ENCODE results near the gene WRAP53. TPM values are rescaled to one million over a fixed set of nuclear protein-coding genes. Genes with fewer than 3 reads are reported as not detected.

The WRAP53 gene
- total and polyA plus RNA-seq, 10 of the 15 experiments (the other 5 are each of a cell fraction or from before 2014, with no cell fraction given): 1.9 to 42.0 (median 21.9) TPM

DNA sequence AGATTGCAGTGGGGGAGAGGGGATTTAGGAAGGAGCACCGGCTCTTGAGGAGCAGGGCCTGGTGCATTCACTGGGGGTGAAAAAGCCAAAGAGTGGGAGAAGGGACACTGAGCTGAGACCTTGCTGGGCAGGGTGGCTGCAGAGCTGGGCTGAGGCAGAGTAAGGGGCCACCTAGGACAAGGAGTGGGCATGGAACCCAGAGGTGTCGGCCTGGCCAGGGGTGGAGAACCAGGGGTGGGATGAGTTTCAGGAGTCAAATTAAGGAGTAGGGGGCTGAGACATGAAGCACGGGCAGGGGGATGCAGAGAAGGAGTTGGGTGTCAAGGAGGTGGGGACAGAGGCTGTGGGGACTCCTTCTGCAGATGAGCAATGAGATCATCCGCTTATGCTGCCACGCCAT is 49.3 kb downstream of the WRAP53 start (continued):
- TF ChIP-seq, protein P1, sequence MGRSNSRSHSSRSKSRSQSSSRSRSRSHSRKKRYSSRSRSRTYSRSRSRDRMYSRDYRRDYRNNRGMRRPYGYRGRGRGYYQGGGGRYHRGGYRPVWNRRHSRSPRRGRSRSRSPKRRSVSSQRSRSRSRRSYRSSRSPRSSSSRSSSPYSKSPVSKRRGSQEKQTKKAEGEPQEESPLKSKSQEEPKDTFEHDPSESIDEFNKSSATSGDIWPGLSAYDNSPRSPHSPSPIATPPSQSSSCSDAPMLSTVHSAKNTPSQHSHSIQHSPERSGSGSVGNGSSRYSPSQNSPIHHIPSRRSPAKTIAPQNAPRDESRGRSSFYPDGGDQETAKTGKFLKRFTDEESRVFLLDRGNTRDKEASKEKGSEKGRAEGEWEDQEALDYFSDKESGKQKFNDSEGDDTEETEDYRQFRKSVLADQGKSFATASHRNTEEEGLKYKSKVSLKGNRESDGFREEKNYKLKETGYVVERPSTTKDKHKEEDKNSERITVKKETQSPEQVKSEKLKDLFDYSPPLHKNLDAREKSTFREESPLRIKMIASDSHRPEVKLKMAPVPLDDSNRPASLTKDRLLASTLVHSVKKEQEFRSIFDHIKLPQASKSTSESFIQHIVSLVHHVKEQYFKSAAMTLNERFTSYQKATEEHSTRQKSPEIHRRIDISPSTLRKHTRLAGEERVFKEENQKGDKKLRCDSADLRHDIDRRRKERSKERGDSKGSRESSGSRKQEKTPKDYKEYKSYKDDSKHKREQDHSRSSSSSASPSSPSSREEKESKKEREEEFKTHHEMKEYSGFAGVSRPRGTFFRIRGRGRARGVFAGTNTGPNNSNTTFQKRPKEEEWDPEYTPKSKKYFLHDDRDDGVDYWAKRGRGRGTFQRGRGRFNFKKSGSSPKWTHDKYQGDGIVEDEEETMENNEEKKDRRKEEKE (IDR thresholded peaks at IDR 0.05): no peak
- TF ChIP-seq NR2C2 (IDR thresholded peaks at IDR 0.05; ENCODE audit: borderline replicate concordance, control insufficient read depth, insufficient read length, low read depth) (no peak), CBX3 (IDR thresholded peaks at IDR 0.05; ENCODE audit: borderline replicate concordance, low read depth) (no peak), SPI1 (IDR thresholded peaks at IDR 0.05; ENCODE audit: borderline replicate concordance, insufficient read depth, low read depth, low read length) (no peak), WRNIP1 (IDR thresholded peaks at IDR 0.05; ENCODE audit: borderline replicate concordance, low read depth, low read length) (no peak), RUNX3 (IDR thresholded peaks at IDR 0.05; ENCODE audit: low read length) (no peak), FOXK2 (IDR thresholded peaks at IDR 0.05) (no peak), TCF7 (IDR thresholded peaks at IDR 0.05; ENCODE audit: borderline replicate concordance) (no peak), EGR1 (IDR thresholded peaks at IDR 0.05; ENCODE audit: borderline replicate concordance in 1 of 2, low read depth in 2 of 2, low read length in 2 of 2) (no peak), HDAC6 (IDR thresholded peaks at IDR 0.05; ENCODE audit: unreplicated experiment) (no peak), NR2C1 (IDR thresholded peaks at IDR 0.05) (no peak), EED (IDR thresholded peaks at IDR 0.05; ENCODE audit: low read depth) (no peak)
- TF ChIP-seq, protein P2, sequence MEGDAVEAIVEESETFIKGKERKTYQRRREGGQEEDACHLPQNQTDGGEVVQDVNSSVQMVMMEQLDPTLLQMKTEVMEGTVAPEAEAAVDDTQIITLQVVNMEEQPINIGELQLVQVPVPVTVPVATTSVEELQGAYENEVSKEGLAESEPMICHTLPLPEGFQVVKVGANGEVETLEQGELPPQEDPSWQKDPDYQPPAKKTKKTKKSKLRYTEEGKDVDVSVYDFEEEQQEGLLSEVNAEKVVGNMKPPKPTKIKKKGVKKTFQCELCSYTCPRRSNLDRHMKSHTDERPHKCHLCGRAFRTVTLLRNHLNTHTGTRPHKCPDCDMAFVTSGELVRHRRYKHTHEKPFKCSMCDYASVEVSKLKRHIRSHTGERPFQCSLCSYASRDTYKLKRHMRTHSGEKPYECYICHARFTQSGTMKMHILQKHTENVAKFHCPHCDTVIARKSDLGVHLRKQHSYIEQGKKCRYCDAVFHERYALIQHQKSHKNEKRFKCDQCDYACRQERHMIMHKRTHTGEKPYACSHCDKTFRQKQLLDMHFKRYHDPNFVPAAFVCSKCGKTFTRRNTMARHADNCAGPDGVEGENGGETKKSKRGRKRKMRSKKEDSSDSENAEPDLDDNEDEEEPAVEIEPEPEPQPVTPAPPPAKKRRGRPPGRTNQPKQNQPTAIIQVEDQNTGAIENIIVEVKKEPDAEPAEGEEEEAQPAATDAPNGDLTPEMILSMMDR (IDR thresholded peaks at IDR 0.05 in 2 of 3, conservative IDR thresholded peaks at IDR 0.05 in 1 of 3; ENCODE audit: control insufficient read depth in 2 of 3, extremely low read depth in 1 of 3, insufficient read depth in 1 of 3, low read depth in 3 of 3, low read length in 3 of 3): no peak
